H9 (cell line): ENCODE measurements around the gene THRB. TPM values are rescaled to one million over a fixed set of nuclear protein-coding genes. Genes with fewer than 3 reads are reported as not detected.

Experiments used
- DNase-seq: peaks from one replicate; pipeline ENCODE4 v3.0.0-alpha.2; 2017
- H2AFZ ChIP-seq: one replicate; pipeline ENCODE4 v1.6.1; 2013; ENCODE audit warnings: mild to moderate bottlenecking, low read length, control low read depth, moderate library complexity
- H2AK5ac ChIP-seq: 2 replicates; pipeline ENCODE4 v1.6.1; 2013; ENCODE audit warnings: low read length, control low read depth, mixed read lengths; ENCODE audit not compliant: insufficient read length
- H2BK120ac ChIP-seq: one replicate; pipeline ENCODE4 v1.6.1; 2013; ENCODE audit warnings: low read depth, mild to moderate bottlenecking, low read length, control low read depth, inconsistent platforms; ENCODE audit not compliant: poor library complexity, severe bottlenecking
- H2BK12ac ChIP-seq: 2 replicates; pipeline ENCODE4 v1.6.1; 2013; ENCODE audit warnings: low read length, control low read depth, mixed read lengths, low read depth; ENCODE audit not compliant: insufficient read length
- H2BK15ac ChIP-seq: 2 replicates; pipeline ENCODE4 v1.6.1; 2013; ENCODE audit warnings: low read depth, low read length, control low read depth
- H2BK20ac ChIP-seq: one replicate; pipeline ENCODE4 v1.6.1; 2013; ENCODE audit warnings: low read depth, mild to moderate bottlenecking, low read length, control low read depth, inconsistent platforms; ENCODE audit not compliant: poor library complexity, severe bottlenecking
- H2BK5ac ChIP-seq: 2 replicates; pipeline ENCODE4 v1.6.1; 2013; ENCODE audit warnings: low read length, control low read depth, mixed read lengths; ENCODE audit not compliant: insufficient read length
- H3K14ac ChIP-seq: 2 replicates; pipeline ENCODE4 v1.6.1; 2013; ENCODE audit warnings: low read length, control low read depth; ENCODE audit not compliant: insufficient read depth
- H3K18ac ChIP-seq: 2 replicates; pipeline ENCODE4 v1.6.1; 2013; ENCODE audit warnings: low read depth, mild to moderate bottlenecking, mixed read lengths, low read length, control low read depth; ENCODE audit not compliant: insufficient read length
- H3K23ac ChIP-seq: 2 replicates; pipeline ENCODE4 v1.6.1; 2013; ENCODE audit warnings: low read length, control low read depth, mixed read lengths, low read depth; ENCODE audit not compliant: insufficient read length
- H3K23me2 ChIP-seq: 2 replicates; pipeline ENCODE4 v1.6.1; 2013; ENCODE audit warnings: low read depth, mild to moderate bottlenecking, mixed read lengths, low read length, control low read depth; ENCODE audit not compliant: insufficient read length, poor library complexity, severe bottlenecking
- H3K27ac ChIP-seq: 2 replicates; pipeline ENCODE4 v1.5.1; 2013; ENCODE audit warnings: low read length, control low read depth, mixed read lengths, low read depth; ENCODE audit not compliant: insufficient read length
- H3K27me3 ChIP-seq: 2 replicates; pipeline ENCODE4 v1.6.1; 2013; ENCODE audit warnings: low read length, control low read depth, inconsistent platforms; ENCODE audit not compliant: insufficient read depth
- H3K4ac ChIP-seq: 2 replicates; pipeline ENCODE4 v1.6.1; 2013; ENCODE audit warnings: low read depth, mild to moderate bottlenecking, control low read depth, inconsistent platforms, low read length, moderate library complexity
- H3K4me1 ChIP-seq: 2 replicates; pipeline ENCODE4 v1.6.1; 2013; ENCODE audit warnings: low read length, control low read depth, inconsistent platforms; ENCODE audit not compliant: insufficient read depth
- H3K4me2 ChIP-seq: 2 replicates; pipeline ENCODE4 v1.6.1; 2013; ENCODE audit warnings: low read length, control low read depth, mixed read lengths; ENCODE audit not compliant: insufficient read length, insufficient read depth
- H3K56ac ChIP-seq: 2 replicates; pipeline ENCODE4 v1.6.1; 2013; ENCODE audit warnings: low read depth, mild to moderate bottlenecking, mixed read lengths, low read length, control low read depth; ENCODE audit not compliant: insufficient read length
- H3K79me1 ChIP-seq: 2 replicates; pipeline ENCODE4 v1.6.1; 2013; ENCODE audit warnings: low read depth, mild to moderate bottlenecking, moderate library complexity, low read length, control low read depth, inconsistent platforms; ENCODE audit not compliant: insufficient read depth, poor library complexity, severe bottlenecking
- H3K79me2 ChIP-seq: 2 replicates; pipeline ENCODE4 v1.6.1; 2013; ENCODE audit warnings: low read length, control low read depth, inconsistent platforms; ENCODE audit not compliant: insufficient read depth
- H3K9ac ChIP-seq: 2 replicates; pipeline ENCODE4 v1.6.1; 2013; ENCODE audit warnings: low read length, control low read depth, mixed read lengths; ENCODE audit not compliant: insufficient read length; ENCODE audit errors: extremely low read depth
- H3K9me3 ChIP-seq: one replicate; pipeline ENCODE4 v1.6.1; 2013; ENCODE audit warnings: low read depth, low read length, inconsistent platforms; ENCODE audit not compliant: control insufficient read depth
- H3T11ph ChIP-seq: one replicate; pipeline ENCODE4 v1.6.1; 2013; ENCODE audit warnings: mild to moderate bottlenecking, low read length, control low read depth, inconsistent platforms
- H4K20me1 ChIP-seq: one replicate; pipeline ENCODE4 v1.6.1; 2013; ENCODE audit not compliant: control insufficient read depth, insufficient read length, insufficient read depth
- H4K5ac ChIP-seq: 2 replicates; pipeline ENCODE4 v1.6.1; 2013; ENCODE audit warnings: low read depth, mild to moderate bottlenecking, mixed read lengths, low read length, control low read depth; ENCODE audit not compliant: insufficient read length
- H4K8ac ChIP-seq: replicated peaks from 2 replicates; pipeline ENCODE4 v1.6.1; 2013; ENCODE audit warnings: low read length, control low read depth, mixed read lengths, low read depth; ENCODE audit not compliant: insufficient read length
- H4K91ac ChIP-seq: 2 replicates; pipeline ENCODE4 v1.6.1; 2013; ENCODE audit warnings: low read depth, mild to moderate bottlenecking, moderate library complexity, mixed read lengths, low read length, control low read depth; ENCODE audit not compliant: insufficient read length
- H3K27ac Mint-ChIP-seq, 3 experiments: 2 replicates in 2 of 3; 3 replicates in 1 of 3; pipeline ENCODE4 v1.8.0; 2020 to 2021; ENCODE audit warnings: mixed read lengths in 3 of 3, mild to moderate bottlenecking in 1 of 3, moderate library complexity in 1 of 3
- H3K27me3 Mint-ChIP-seq: 2 replicates; pipeline ENCODE4 v1.8.0; 2021; ENCODE audit warnings: low read depth, mild to moderate bottlenecking, moderate library complexity, mixed read lengths
- H3K36me3 Mint-ChIP-seq, 3 experiments: 2 replicates in 2 of 3; 3 replicates in 1 of 3; pipeline ENCODE4 v1.8.0; 2020 to 2021; ENCODE audit warnings: low read depth in 3 of 3, mixed read lengths in 3 of 3; ENCODE audit not compliant: insufficient read depth in 1 of 3
- H3K4me1 Mint-ChIP-seq, 2 experiments: 2 replicates each; pipeline ENCODE4 v1.8.0; 2020; ENCODE audit warnings: mixed read lengths in 2 of 2
- H3K4me3 Mint-ChIP-seq, 2 experiments: 2 replicates in 1 of 2; 3 replicates in 1 of 2; pipeline ENCODE4 v1.8.0; 2020 to 2021; ENCODE audit warnings: mild to moderate bottlenecking in 2 of 2, mixed read lengths in 2 of 2, moderate library complexity in 1 of 2
- H3K9me3 Mint-ChIP-seq, 2 experiments: 2 replicates in 1 of 2; 3 replicates in 1 of 2; pipeline ENCODE4 v1.8.0; 2020; ENCODE audit warnings: mild to moderate bottlenecking in 2 of 2, mixed read lengths in 2 of 2, moderate library complexity in 1 of 2
- CTCF ChIP-seq: fragments of 200-600 bp; sonication (generic); conservative IDR thresholded peaks from 3 replicates; pipeline ENCODE4 v1.8.0; 2021; ENCODE audit warnings: antibody characterized with exemption, mild to moderate bottlenecking
- total RNA-seq: library from RNA; stranded (reverse); gene quantifications from 2 replicates; pipeline ENCODE4 v1.2.1, GENCODE V29; 2021

Gene THRB
- total RNA-seq, 1 experiment from 2014 or later, result 8.6 TPM

- Mint-ChIP-seq H3K36me3 (no peaks in the 10 kb centered on the region), H3K27me3 (no peaks in the 10 kb centered on the region), H3K4me3 (no peak overlapping the region), H3K9me3 (no peaks in the 10 kb centered on the region), H3K27ac (no peak overlapping the region), H3K4me1 (peaks cover 4 to 5% of the 10 kb centered on the region in 2 experiments; a peak in 3 of 4 replicates)
- Histone ChIP-seq H3K9ac (no peak overlapping the region), H3K56ac (no peak overlapping the region), H3K79me1 (no peaks in the 10 kb centered on the region), H3K23ac (no peak overlapping the region), H3K14ac (no peak overlapping the region), H3K79me2 (no peaks in the 10 kb centered on the region), H4K91ac (no peak overlapping the region), H3K4me2 (no peak overlapping the region), H3K18ac (no peak overlapping the region), H3K27me3 (no peaks in the 10 kb centered on the region), H2BK20ac (no peak overlapping the region), H3K27ac (no peak overlapping the region), H3K4me1 (no peaks in the 10 kb centered on the region; the same call in 1 of the 2 replicates), H2AFZ (no peak overlapping the region), H2AK5ac (no peak overlapping the region), H4K8ac (no peak overlapping the region), H4K5ac (no peak overlapping the region), H2BK15ac (no peak overlapping the region), H3K4ac (no peak overlapping the region), H3K23me2 (no peaks in the 10 kb centered on the region), H4K20me1 (no peaks in the 10 kb centered on the region), H2BK5ac (no peak overlapping the region), H2BK12ac (no peak overlapping the region), H3T11ph (no peak overlapping the region), H2BK120ac (no peak overlapping the region), H3K9me3 (no peaks in the 10 kb centered on the region)
- no peak for TF ChIP-seq CTCF
- DNase-seq, result no peak
These were observed 171.4 kb downstream of the THRB start for GRCh38 chr3:24323272-24323671.
